K562 (cell line): ENCODE measurements around the gene KIF9. TPM values are rescaled to one million over a fixed set of nuclear protein-coding genes. Genes with fewer than 3 reads are reported as not detected.

Experiments used
- BACH1 ChIP-seq: fragments of 200-800 bp; sonication (Bioruptor generic); IDR thresholded peaks from 2 replicates; pipeline ENCODE4 v1.6.1; 2016; ENCODE audit warnings: missing genetic modification characterization, missing compliant biosample characterization
- BCL6 ChIP-seq: fragments of 250-450 bp; sonication (Bioruptor Pico); IDR thresholded peaks from 2 replicates; pipeline ENCODE4 v1.4.0; 2020
- BRD9 ChIP-seq: fragments of 450-650 bp; IDR thresholded peaks from 2 replicates; pipeline ENCODE4 v1.6.1; 2018; ENCODE audit warnings: low read depth; ENCODE audit not compliant: partially characterized antibody
- BRF2 ChIP-seq: IDR thresholded peaks from 3 replicates; pipeline ENCODE4 v1.6.1; 2011; ENCODE audit warnings: borderline replicate concordance, mild to moderate bottlenecking; ENCODE audit not compliant: insufficient read length, insufficient read depth
- HDAC2 ChIP-seq: fragments of 450-650 bp; IDR thresholded peaks from 2 replicates; pipeline ENCODE4 v1.6.1; 2016; ENCODE audit warnings: mild to moderate bottlenecking
- HNRNPK ChIP-seq: fragments of 200-400 bp; formaldehyde crosslinking; IDR thresholded peaks from one replicate; pipeline ENCODE4 v1.6.1; 2018; ENCODE audit warnings: mild to moderate bottlenecking, low read depth, low read length; ENCODE audit not compliant: poor library complexity, severe bottlenecking
- MED1 ChIP-seq: sonication (generic); formaldehyde crosslinking; IDR thresholded peaks from 2 replicates; pipeline ENCODE4 v1.8.1; 2023; ENCODE audit warnings: missing genetic modification reagents, borderline replicate concordance
- MTA2 ChIP-seq: fragments of 450-650 bp; IDR thresholded peaks from 2 replicates; pipeline ENCODE4 v1.6.1; 2016; ENCODE audit warnings: low read depth
- NFXL1 ChIP-seq: fragments of 450-650 bp; formaldehyde crosslinking; IDR thresholded peaks from 2 replicates; pipeline ENCODE4 v1.4.0; 2021; ENCODE audit warnings: mild to moderate bottlenecking
- STAG1 ChIP-seq: sonication (generic); formaldehyde crosslinking; IDR thresholded peaks from 2 replicates; pipeline ENCODE4 v1.5.0; 2020; ENCODE audit warnings: missing genetic modification reagents, borderline replicate concordance
- ZFP1 ChIP-seq: fragments of 450-650 bp; formaldehyde crosslinking; IDR thresholded peaks from 2 replicates; pipeline ENCODE4 v1.4.0; 2020; ENCODE audit warnings: mild to moderate bottlenecking, mixed read lengths
- ZNF134 ChIP-seq: fragments of 250-450 bp; sonication (Bioruptor Pico); conservative IDR thresholded peaks from 2 replicates; pipeline ENCODE4 v1.4.0; 2020
- ZNF224 ChIP-seq: sonication (generic); formaldehyde crosslinking; IDR thresholded peaks from 2 replicates; pipeline ENCODE4 v1.8.0; 2022; ENCODE audit warnings: mild to moderate bottlenecking, missing genetic modification reagents
- polyA plus RNA-seq, 8 experiments: library from polyadenylated mRNA; depleted of rRNA in 4 of 8; stranded (reverse) in 5 of 8; unstranded in 3 of 8; fragments of >200 nt; fragmentation: Nextera tagmentation in 2 of 8; fragmentation: Illumina TruSeq in 1 of 8; extraction: Ambion mirVana in 2 of 8; extraction: Trizol in 1 of 8; gene quantifications; 2 replicates each; pipeline versions ENCODE4 v1.2.1 to v1.2.3, GENCODE V29; 2011 to 2014; ENCODE audit warnings: inconsistent platforms in 1 of 8, missing spikeins in 1 of 8
- total RNA-seq, 7 experiments: library from RNA; depleted of rRNA in 6 of 7; stranded (reverse); fragments of >200 nt in 6 of 7; fragmentation: Illumina TruSeq in 2 of 7; extraction: Trizol in 2 of 7; gene quantifications; 2 replicates each; pipeline versions ENCODE4 v1.2.1 to v1.2.3, GENCODE V29; 2011 to 2021; ENCODE audit warnings: low replicate concordance in 1 of 7
- TF ChIP-seq, protein P1 (sequence below): fragments of 250-450 bp; sonication (Bioruptor Pico); IDR thresholded peaks from 2 replicates; pipeline ENCODE4 v1.8.0; 2021; ENCODE audit warnings: moderate library complexity, mild to moderate bottlenecking, inconsistent platforms

KIF9 gene
- total and polyA plus RNA-seq, 9 of the 15 experiments (the other 6 are each of a cell fraction or from before 2014, with no cell fraction given) = 16.9 to 56.9 (median 25.0) TPM

GRCh38 chr3:47260605-47261004 lies 22.0 kb downstream of the KIF9 start (continued):
- TF ChIP-seq MED1 (CRISPR knock-in tag) (no peak), ZNF134 (CRISPR knock-in tag) (no peak), HNRNPK (no peak), BRD9 (no peak), ZNF224 (CRISPR knock-in tag) (no peak), HDAC2 (no peak), BACH1 (tag) (no peak), STAG1 (no peak), BRF2 (no peak), ZFP1 (CRISPR knock-in tag) (no peak), NFXL1 (no peak), MTA2 (no peak), BCL6 (CRISPR knock-in tag) (no peak)
- TF ChIP-seq, protein P1, sequence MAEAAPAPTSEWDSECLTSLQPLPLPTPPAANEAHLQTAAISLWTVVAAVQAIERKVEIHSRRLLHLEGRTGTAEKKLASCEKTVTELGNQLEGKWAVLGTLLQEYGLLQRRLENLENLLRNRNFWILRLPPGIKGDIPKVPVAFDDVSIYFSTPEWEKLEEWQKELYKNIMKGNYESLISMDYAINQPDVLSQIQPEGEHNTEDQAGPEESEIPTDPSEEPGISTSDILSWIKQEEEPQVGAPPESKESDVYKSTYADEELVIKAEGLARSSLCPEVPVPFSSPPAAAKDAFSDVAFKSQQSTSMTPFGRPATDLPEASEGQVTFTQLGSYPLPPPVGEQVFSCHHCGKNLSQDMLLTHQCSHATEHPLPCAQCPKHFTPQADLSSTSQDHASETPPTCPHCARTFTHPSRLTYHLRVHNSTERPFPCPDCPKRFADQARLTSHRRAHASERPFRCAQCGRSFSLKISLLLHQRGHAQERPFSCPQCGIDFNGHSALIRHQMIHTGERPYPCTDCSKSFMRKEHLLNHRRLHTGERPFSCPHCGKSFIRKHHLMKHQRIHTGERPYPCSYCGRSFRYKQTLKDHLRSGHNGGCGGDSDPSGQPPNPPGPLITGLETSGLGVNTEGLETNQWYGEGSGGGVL = no peak
